GM11168 (cell line): ENCODE data around the gene RIN3.
"Not testable (repeated sequence)": the region's sequence is repeated elsewhere in the genome, so short reads cannot be mapped to it uniquely, and the experiment has no call there.

ENCODE experiments used
- in situ Hi-C: fragments of 300-500 bp; cut with MboI; formaldehyde crosslinking; loops from one replicate; pipeline ENCODE4 v1.12.0; 2022; ENCODE audit warnings: low sequenced_read_pairs; ENCODE audit not compliant: unreplicated experiment

The RIN3 gene

DNA sequence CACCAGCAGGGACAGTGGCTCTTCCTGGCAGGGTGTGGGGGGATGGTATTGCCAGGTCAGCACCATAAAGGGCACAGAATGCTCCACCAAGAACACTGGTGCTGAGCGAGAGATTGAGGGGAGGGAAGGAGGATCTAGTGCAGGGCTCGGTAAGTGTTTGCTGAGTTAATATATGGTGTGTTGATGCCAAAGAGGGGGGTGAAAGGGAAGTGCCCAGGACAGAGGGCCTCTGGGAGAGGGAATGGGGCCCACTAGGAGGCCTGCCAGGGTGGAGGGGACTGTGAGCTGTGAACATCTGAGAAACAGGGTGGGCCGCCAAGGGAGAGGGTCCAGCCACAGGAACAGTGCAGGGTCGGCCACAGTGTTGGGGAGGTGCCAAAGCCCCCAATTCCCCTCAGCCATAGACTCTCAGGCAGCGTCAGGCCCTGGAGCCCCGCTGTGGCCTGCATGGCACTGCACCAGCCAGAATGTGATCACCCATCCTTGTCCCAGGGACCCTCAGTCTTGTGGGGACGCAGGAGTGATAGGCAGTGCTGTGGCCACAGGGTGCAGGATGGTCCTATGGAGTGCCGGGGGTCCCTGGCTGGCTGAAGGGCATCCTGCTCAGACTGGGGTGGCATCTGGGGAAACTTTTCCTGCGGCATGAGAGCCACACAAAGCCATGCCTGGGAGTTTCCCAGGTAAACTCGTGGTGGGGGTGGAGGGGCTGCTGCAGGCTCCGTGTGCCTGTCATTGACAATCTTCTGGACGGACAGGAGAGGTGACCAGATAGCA is 11.9 kb downstream of the RIN3 start:
- in situ Hi-C loops, result no loop called here

DNA sequence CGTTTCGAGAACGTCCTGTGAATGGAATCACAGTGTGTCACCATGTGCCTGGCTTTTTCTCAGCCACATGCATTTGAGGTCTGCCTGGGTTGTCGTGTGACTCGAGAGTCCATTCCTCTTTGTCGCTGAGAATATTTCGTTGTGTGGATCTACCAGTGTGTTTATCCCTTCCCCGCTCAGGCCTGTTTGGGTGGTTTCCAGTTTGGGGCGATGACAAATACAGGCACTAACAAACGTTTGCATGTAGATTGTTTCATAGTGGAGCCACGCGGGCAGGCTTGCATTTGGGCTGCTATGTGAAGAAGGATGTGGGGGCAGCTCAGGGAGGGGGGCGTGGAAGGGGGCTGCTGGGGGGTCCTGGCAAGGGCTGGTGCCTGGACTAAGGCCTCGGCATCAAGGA is 14.1 kb downstream of the RIN3 start:
- in situ Hi-C loops, result no loop called here

- in situ Hi-C loops, result no loop called here
Observed at GRCh38 chr14:92528486-92529100, 15.0 kb downstream of the RIN3 start.

DNA sequence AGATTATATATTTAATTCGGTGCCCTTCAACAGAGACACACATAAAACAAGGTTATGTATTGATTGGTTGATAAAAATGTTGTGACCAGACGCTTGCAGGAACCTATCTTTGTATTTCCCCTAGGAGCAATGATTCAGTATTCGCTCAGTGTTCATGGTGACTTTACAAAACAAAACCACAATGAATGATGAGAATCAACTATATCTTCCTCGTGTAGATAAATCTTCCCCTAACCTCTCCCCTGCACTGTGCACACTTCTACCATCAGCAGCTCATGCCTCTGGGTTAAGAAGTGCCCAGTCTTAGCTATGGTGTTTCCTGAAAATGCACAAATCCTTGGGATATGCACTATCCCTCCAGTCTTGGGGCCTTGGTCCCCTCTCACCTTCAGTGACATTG is 16.3 kb downstream of the RIN3 start:
- in situ Hi-C loops, result no loop called here

DNA sequence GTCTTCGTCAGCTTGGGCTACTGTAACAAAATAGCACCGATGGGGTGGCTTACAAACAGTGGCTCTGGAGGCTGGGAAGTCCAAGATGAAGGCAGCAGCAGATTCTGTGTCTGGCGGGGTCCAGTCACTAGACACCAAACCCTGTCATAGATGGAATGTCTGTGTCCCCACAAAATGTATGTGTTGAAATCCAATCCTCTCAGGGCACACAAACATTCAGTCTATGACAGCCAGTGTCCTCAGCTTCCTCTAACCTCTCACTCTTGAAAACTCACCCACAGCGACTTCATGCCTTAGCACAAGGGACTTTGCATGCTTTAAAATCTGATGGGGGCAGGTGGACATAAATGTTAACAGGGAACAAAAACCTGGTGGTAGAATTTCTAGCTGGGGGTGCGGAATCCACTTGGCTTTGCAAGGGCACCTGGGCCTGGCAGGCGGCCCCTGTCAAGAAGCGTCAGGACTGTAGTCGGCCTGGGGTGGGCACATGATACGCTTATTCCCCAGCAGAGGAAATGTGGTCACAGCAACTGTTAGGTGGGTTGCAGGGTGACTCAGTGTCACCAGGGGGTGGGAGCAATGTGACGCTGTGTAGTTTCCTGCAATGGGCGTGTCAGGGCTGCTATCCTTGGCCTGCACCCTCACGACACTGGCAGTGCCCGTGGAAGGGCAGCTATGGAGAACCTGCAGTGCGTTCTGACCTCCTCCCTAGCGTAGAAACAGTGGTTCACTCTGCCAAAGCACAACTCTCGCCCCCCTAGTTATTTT is 17.7 kb downstream of the RIN3 start:
- in situ Hi-C loops, result no loop called here

GRCh38 chr14:92532490-92533163 is 19.0 kb downstream of the RIN3 start:
- in situ Hi-C loops, result no loop called here

DNA sequence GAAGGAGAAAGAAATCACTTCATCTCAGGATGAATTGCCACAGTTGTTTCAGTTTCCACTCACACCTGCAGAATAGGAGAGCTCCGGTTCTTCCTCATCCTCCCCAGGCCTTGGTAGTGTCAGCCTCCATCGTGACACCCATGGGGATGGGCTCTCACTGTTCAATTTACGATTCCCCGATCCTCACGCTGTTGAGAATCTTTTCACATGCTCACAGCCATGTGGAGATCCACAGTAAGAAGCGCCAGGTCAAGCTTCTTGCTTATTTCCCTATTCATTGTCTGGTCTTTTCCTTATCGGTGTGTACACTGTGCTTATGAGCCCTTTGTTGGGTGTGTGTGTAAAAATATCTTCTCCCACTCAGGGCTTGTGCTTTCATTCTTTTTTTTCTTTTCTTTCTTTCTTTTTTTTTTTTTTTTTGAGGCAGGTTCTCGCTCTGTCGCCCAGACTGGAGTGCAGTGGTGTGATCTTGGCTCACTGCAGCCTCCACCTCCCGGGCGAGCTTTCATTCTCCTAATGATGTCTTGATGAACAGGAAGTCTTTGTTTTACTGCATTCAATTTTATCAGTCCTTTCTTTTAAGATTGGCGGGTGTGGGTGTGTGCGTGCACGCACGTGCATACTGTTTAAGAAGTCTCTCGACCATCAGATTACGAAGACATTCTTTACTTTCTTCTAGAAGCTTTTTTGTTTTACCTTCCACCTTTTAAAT is 21.5 kb downstream of the RIN3 start:
- in situ Hi-C loops, result no loop called here

- in situ Hi-C loops, result not testable (repeated sequence)
Observed at GRCh38 chr14:92536231-92536630, 22.6 kb downstream of the RIN3 start.

DNA sequence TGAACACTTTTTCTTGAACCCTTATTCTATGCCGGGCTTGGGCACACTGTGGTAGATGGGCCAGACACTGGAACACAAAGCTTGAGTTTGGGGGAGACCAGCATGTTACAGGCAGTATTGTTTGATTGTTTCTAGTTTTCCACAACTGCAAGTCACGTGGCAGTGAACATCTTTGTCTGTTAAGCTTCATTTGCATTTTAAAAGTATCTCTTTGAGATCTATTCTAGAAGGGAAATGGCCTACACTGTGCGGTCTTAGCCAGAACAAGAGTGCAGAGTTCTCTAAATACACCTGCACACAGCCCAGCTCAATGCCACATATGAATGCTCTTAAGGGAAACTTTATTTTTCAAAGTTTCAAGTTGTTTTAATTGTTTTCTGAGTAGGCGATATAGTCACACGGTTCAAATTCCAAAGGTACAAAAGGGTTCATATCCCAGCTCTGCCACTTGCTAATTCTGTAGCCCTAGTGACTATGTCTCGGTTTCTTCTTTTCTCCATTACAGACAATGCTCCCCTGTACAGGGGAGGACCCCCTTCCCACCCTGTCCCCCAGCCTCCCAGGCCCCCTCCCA is 24.9 kb downstream of the RIN3 start:
- in situ Hi-C loops, result no loop called here

DNA sequence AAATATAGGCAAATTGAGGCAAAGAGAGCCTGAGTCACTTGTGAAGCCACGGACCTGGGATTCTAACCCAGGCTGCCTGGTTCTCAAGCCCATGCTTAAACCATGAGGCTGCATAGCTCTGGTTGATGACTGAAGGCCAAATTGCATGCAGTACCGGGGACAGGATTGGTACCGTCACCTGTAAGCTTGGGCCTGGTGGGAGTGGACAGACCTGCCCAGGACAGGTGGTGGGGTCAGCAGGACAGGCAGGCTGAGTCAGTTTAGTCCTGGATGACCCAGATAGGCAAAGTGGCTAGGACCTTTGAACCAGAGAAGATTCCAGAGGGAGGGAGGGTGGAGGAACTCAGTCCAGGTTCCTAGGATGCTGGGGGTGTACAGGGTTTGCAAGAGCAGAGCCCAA is 25.8 kb downstream of the RIN3 start:
- in situ Hi-C loops, result no loop called here

DNA sequence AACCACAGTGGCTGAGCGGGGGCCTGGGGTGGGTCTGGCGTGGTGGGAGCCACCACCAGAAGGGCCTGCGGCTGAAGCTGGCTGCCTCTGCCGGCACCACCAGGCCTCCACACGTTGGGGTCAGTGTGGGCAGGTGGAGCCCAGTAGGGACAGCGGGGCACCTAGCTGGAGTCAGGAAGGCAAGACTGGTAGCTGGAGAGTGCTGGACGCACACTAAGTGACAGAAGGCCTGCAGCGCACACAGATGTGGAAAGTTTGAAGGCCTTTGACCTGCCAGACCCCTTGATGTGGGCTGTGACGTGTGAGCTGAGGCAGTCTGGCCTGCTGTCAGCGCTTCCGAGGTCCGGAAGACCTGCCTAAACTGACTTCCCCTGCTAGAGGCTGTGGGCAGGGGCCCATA is 26.3 kb downstream of the RIN3 start:
- in situ Hi-C loops, result no loop called here

DNA sequence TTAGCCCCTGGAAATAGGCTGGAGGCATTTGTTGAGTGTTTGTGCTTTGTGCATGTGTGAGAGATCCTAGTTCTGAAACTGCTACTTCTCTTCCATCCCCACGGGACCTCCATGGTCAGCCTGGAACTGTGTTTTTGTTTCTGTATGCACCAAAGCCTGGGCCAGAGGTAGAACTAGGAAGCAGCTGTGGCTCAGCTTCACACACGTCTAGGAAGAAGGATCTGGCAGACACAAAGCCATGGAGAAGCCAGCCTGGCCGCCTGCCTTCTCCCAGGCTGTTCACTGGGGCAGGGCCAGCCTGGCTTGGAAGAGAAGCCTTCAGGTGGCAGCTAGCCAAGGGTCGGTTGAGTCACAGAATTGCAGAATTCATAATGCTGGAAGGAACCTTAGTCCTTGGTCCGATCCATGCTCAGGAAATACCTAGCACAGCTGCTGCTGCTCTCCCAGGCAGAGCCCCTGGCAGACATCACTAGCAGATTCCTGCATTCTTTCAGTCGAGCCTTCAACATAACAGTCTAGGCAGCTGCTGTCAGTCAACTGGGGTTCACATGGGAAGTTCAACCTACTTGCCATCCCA is 27.0 kb downstream of the RIN3 start:
- in situ Hi-C loops, result no loop called here

- in situ Hi-C loops, result no loop called here
Observed at GRCh38 chr14:92542766-92543554, 29.4 kb downstream of the RIN3 start.

DNA sequence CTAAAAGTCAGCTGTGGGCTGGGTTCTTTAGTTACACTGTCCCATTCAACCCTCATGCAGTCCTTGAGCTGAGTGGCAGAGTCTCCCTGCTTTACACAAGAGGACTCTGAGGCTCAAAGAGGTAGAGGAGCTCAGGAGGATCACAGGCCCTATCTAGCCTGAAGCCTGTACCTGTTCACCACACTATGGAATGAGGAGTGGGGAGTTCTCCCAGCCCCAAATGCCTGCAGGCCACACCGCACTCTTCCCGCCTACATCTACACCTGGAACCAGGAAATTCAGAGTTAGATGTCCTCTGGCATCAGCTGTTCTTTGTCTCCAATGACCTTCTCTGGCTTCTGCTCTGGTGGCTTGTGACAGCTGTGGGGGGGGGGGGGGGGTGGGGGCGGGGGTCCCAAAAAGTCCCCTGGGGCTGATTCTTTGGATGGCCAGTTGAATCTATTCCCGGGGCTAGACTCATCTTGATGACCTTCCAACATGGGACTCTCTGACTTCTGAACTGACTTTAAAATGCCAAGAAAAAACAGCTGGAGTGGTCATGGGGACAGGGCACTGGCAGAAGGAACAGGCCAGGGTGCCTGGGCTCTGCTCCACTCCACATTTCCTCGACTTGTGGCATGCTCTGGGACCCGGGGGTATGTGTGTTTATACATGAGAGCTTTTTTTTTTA is 30.6 kb downstream of the RIN3 start:
- in situ Hi-C loops, result no loop called here

DNA sequence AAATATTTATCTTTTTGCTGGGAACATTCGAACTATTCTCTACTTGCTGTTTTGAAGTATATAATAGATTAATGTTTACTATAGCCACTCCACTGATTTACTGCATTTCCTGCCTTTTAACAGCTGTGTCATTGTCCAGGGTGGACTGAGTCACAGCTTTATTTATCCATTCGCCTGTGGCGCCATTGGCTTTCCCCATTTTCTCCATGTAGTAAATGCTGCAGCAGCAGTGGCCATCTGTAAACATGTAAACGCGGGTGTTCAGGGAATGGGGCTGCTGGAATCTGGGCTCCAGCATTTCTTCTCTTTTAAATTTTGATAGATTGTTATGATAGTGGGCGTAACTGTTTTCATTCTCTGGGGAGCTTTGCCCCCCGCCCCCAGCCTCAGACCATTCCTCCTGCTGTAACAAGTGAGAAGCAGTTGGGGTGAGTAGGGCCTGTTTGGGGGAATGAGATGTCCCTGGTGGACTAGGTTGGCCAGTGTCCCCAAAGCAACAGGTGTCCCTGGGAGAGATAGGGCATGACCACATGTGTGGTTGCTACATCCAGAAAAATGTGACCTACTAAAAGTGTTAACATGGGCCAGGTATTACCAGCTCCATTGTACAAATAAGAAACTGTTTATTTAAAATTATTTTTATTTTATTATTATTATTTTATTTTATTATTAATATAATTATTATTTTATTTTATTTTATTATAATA is 32.9 kb downstream of the RIN3 start:
- in situ Hi-C loops, result no loop called here

- in situ Hi-C loops, result no loop called here
Observed at GRCh38 chr14:92549105-92549858, 35.7 kb downstream of the RIN3 start.

DNA sequence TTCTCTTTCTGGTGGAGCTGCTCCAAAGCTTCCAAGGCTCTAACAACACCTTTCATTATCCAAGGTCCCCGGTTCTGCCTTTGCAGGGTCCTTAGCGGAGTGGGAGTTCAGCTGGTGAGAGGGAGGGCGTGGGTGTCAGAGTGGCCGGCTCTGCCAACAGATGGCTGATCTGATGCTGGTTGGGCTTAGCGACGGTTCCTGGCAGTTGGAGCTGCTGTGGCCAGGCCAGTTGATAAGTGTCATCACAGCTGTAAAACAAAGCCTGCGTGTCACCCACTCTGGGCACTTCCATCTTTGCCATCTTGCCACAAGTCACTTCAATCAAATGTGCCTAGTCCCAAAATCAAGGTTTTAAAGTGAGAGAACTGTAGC is 36.3 kb downstream of the RIN3 start:
- in situ Hi-C loops, result no loop called here
